Stimulated activated naive CD8-positive, alpha-beta T cell treated with anti-CD3 and anti-CD28 coated beads, Interleukin-15, Interleukin-2, amounts not matched to agents 100 U/mL and 50 U/mL, for 24 hours (primary cell): ENCODE results near the gene USP48.
"Not testable (repeated sequence)": the region's sequence is repeated elsewhere in the genome, so short reads cannot be mapped to it uniquely, and the experiment has no call there.

ENCODE experiments used
- ATAC-seq: fragments of 150-1000 bp; cut with Tn5 transposase; one replicate; pipeline ENCODE4 v1.10.0; 2021
- DNase-seq: peaks from one replicate; pipeline ENCODE4 v3.0.0; 2021

Gene USP48

GRCh38 chr1:21814981-21815582 lies 32.1 kb upstream of the USP48 start:
- ATAC-seq (no peak), DNase-seq (no peak)

- ATAC-seq (peak; percentile 59), DNase-seq (peak; percentile 44)
Observed at GRCh38 chr1:21814241-21814918, 31.4 kb upstream of the USP48 start.

- ATAC-seq (no peak), DNase-seq (no peak)
Observed at GRCh38 chr1:21813542-21813941, 30.6 kb upstream of the USP48 start.

- no peak for DNase-seq
Observed at GRCh38 chr1:21811875-21812305, 28.9 kb upstream of the USP48 start, which contains the start of gene LDLRAD2. LDLRAD2 (plus strand) TSS chr1:21812265; CDS start chr1:21812452, 187 bp downstream.

GRCh38 chr1:21804536-21804935 lies 21.6 kb upstream of the USP48 start:
- no peak for ATAC-seq
- DNase-seq = no peak

More at GRCh38 chr1:21811875-21812305, 28.9 kb upstream of the USP48 start, which contains the start of gene LDLRAD2:
- ATAC-seq = no peak

GRCh38 chr1:21801100-21801499 lies 18.2 kb upstream of the USP48 start:
- no peak for ATAC-seq
- DNase-seq = no peak

GRCh38 chr1:21799730-21800129 lies 16.8 kb upstream of the USP48 start:
- no peak for ATAC-seq
- DNase-seq = no peak

- no peak for ATAC-seq
Observed at GRCh38 chr1:21795075-21795474, 12.1 kb upstream of the USP48 start.

GRCh38 chr1:21794656-21795055 lies 11.7 kb upstream of the USP48 start:
- no peak for DNase-seq

More at GRCh38 chr1:21795075-21795474, 12.1 kb upstream of the USP48 start:
- DNase-seq = no peak

GRCh38 chr1:21793104-21793503 lies 10.2 kb upstream of the USP48 start:
- DNase-seq = no peak
- no peak for ATAC-seq

More at GRCh38 chr1:21794656-21795055, 11.7 kb upstream of the USP48 start:
- ATAC-seq = no peak

GRCh38 chr1:21786640-21787039 lies 3.7 kb upstream of the USP48 start:
- ATAC-seq = no peak
- DNase-seq = no peak

GRCh38 chr1:21785764-21786163 lies 2.8 kb upstream of the USP48 start:
- not testable (repeated sequence) for DNase-seq, ATAC-seq

GRCh38 chr1:21783679-21784603 lies 992 bp upstream of the USP48 start:
- ATAC-seq (no peak), DNase-seq (no peak)

GRCh38 chr1:21782349-21782867 lies 541 bp downstream of the USP48 start:
- DNase-seq (peak; percentile 62), ATAC-seq (peak; percentile 4)

- DNase-seq (peak; percentile 25), ATAC-seq (no peak)
Observed at GRCh38 chr1:21781815-21782348, 1.1 kb downstream of the USP48 start.

GRCh38 chr1:21779613-21780521 lies 3.1 kb downstream of the USP48 start:
- DNase-seq = peak; percentile 48
- peak; percentile 52 for ATAC-seq

- ATAC-seq (no peak), DNase-seq (no peak)
Observed at GRCh38 chr1:21778405-21778727, 4.6 kb downstream of the USP48 start.

GRCh38 chr1:21776925-21777324 lies 6.0 kb downstream of the USP48 start:
- not testable (repeated sequence) for ATAC-seq, DNase-seq

GRCh38 chr1:21775985-21776562 lies 6.9 kb downstream of the USP48 start:
- DNase-seq (no peak), ATAC-seq (no peak)

- DNase-seq (no peak), ATAC-seq (no peak)
Observed at GRCh38 chr1:21775550-21775914, 7.4 kb downstream of the USP48 start.
